ENCODE results near the gene TMEM167B.

DNA sequence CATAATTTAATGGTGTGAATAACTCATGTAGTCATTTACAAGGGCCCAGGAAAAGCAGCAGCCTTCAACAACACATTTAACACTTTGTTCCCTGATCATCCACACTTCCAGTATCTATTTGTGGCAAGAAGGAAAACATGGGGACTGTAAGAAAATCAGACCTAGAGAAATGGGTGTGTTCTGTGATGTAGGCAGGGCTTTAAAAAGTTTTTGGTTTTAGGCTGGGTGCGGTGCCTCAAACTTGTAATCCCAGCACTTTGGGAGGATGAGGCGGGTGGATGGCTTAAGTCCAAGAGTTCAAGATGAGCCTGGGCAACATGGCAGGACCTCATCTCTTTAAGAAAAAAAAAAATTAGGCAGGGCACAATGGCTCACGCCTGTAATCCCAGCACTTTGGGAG is 34.5 kb upstream of the TMEM167B start:
- no peak for TF ChIP-seq CTCF (IDR thresholded peaks at IDR 0.05)
- TF ChIP-seq EZH2 (IDR thresholded peaks at IDR 0.05; ENCODE audit: borderline replicate concordance, insufficient read depth, low read depth, low read length, poor library complexity, severe bottlenecking), result no peak
